C1 segment of cervical spinal cord (tissue), 14 donors: ENCODE results near the gene EEF2K.
"Not testable (repeated sequence)": the region's sequence is repeated elsewhere in the genome, so short reads cannot be mapped to it uniquely, and the experiment has no call there.

ENCODE experiments used
- DNase-seq, 14 donors: peaks; one replicate each; lab custom pipeline; 2025; lab: John Stamatoyannopoulos, UW

The EEF2K gene

DNA sequence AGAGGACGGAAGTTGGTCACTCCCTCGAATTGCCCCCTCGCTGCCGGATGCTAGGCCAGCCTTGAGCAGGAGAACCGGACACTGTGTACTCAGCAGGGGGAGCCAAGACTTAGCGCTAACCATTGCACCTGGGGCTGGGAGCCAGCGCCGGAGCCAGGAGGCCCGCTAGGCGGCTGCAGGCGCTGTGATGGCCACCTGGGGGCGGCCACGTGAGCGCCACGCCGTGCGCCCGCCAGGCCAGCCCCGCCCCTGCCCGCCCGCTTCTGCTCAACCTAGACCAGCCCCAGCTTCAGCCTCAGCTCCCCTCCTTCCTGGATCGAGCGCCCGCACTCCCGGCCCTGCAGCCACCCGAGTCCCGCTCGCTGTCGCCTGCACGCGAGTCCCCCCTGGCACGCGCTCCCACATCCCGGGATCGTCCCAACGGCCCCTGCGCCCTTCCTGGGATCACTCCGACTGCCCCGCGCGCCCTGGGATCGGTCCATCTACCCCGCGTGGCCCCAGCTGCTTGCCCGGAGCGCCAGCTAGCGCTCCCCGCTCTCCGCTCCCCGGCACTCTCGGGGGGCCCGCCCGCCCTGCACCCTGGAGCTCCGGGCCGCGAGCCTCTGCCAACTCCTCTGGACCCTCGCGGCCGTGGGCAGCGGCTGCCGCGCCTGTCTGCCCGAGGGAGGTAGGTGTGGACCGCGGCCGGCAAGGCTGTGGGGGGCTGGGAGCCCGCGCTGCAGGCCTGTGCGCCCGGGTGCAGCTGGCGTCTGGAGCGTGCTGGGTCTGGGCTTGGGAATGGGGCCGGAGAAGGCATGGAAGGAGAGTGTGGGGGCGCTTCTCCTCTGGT, at the start of gene EEF2K:
TSS of gene EEF2K (plus strand) at position 266 of the 829 bp plus-strand sequence. CDS start 19,452 bp downstream, outside the sequence.
- DNase-seq = peak; percentile 40 to 83 (median 70)

DNA sequence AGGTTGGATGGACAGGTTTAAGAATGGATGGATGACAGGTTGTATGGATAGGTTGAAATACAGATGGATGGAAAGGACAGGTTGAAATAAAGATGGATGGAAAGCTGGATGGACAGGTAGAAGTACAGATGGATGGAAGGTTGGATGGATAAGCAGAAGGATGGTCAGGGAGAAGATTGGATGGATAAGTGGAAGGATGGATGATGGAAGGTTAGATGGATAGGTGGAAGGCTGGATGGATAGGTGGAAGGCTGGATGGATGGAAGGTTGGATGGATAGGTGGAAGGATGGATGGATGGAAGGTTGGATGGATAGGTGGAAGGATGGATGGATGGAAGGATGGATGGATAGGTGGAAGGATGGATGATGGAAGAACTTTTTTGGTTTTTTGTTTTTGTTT, 44.7 kb upstream of the EEF2K start:
- DNase-seq = no peak

DNA sequence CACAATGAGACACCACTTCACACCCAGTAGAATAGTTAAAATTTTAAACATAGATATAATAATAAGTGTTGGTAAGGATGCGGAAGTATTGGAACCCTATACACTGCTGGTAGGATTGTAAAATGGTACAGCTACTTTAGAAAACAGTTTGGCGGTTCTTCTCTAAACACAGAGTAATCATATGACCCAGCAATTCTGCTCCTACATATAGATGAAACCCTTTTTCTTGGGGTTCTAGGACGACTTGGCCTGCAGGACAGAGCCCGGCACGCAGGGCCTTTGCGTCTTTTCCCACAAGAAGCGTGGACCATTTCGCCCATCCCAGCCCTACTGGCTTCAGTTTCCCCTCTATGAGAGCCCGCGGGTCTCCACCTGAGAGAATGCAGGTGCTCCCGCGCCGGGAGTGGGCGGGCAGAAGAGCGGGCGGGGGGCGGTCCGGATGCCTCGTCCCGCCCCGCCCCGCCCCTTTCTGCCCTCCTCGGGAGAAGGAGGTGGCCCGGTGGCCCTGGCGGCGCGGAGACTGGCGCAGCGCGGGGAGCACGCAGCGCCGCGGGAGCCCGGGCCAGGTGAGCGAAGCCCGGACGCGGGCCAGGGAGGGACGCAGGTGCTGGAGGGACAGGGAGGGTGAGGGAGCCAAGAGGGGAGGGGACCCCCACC, 44.0 kb upstream of the EEF2K start, which contains the start of gene SDR42E2:
TSS of gene SDR42E2 (plus strand) at position 508 of the 657 bp plus-strand sequence. CDS start 3,077 bp downstream, outside the sequence.
- DNase-seq = no peak

DNA sequence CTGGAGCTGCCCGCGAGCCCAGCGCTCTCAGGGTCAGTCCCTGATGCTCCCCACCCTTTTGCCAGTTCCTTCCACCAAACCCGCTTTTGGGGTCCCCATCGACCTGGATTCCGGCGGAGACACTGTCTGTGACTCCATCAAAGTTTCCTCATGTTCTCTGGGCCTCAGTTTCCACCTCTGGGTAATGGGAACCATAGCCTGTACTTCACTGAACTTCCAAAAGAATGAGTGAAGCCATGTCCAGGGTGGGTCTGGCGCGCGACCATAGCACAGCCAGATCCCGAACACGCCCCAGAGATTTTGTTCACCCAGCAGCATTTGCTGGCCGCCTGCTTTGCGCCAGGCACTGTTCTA, 43.4 kb upstream of the EEF2K start:
- no peak for DNase-seq

DNA sequence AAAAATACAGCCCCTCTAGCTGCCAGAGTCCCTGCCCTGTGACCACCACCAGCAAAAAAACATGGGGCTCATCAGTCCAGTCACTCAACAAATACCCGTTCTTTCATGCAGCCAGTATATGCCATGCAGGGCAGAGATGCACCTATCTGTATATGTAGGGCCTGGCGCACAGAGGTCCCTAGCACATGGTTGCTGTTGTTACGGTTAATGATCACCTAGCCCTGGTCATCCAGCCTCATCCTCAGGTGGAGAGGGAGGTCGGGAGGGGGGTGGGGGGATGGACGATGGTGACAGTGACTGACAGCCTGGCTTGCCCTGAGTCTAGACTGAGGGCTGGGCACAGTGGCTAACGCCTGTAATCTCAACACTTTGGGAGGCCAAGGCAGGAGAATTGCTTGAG, 42.3 kb upstream of the EEF2K start:
- no peak for DNase-seq

DNA sequence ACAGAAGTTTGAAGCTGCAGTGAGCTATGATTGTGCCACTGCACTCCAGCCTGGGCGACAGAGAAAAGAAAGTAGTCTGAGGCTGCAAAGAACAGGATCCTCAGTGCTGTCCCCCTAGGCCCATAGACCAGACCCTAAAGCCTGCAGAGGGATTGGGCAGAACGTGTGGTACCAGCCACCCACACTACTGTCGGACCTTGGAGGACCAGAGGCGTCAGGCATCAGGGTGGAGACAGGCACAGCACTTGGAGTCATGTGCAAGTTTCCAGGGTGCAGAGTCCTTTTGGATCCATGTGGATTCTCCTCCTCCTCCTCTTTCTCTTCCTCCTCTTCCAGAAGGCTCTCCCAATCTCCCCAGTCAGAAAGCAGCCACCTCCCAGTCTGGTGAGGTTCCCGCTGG, 41.6 kb upstream of the EEF2K start:
- DNase-seq = no peak

DNA sequence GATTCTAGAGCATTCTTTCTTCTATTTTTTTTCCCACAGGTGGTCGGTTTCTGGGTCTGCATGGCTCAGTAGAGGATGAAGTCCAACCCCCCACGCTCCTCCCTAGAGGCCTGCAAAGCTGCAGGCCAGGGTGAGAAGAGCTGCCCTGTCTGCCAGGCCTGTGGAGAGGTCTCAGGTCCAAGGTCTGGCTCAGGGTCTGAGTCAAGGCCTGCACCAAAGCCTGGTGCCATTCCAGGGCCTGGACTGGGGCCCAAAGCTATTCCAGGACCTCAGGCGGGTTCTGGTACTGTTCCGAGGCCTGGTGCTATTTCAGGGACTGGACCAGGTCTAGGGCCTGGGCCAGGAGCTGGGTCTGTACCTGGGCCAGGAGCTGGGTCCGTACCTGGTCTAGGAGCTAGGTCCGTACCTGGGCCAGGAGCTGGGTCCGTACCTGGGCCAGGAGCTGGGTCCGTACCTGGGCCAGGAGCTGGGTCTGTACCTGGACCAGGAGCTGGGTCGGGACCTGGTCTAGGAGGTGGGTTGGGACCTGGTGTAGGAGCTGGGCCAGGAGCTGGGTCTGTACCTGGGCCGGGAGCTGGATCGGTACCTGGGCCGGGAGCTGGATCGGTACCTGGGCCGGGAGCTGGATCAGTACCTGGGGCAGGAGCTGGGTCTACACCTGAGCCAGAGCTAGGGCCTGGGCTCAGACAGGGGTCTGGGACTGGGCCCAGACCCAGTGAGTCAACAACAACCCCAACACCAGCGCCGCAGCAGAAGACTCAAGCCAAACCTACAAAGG, 40.4 kb upstream of the EEF2K start:
- no peak for DNase-seq

DNA sequence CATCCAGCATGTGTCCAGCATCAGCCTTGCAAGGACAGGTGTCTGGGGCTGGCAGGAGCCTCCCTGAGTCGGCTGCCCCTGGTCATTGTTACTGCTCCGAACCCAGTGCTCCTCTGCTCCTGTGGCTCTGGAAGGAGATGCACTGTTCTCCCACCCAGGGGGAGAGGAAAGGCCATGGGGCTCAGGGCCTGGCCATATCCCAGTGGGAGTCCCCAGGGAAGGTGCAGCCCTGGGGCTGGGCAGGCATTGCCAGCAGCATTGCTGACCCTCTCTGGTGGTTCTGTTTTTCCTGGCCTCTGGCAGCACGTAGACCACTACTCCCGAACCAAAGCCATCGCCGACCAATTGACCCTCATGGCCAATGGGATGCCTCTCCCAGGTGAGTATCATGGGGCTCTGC, 34.1 kb upstream of the EEF2K start:
- no peak for DNase-seq

DNA sequence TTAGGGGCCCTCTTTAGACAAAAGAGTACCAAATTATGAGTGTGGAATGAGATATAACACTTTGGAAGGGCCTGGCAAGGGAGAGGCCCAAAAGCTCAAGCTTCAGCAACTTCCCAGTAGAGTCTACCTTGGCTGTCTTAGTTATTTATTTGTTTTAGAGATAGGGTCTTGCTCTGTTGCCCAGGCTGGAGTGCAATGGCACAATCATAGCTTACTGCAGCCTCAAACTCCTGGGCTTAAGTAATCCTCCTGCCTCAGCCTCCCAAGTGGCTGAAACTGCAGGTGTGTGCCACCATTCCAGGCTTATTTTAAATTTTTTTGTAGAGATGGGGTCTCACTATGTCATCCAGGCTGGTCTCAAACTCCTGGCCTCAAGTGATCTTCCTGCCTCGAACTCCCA, 33.4 kb upstream of the EEF2K start:
- DNase-seq = not testable (repeated sequence)

DNA sequence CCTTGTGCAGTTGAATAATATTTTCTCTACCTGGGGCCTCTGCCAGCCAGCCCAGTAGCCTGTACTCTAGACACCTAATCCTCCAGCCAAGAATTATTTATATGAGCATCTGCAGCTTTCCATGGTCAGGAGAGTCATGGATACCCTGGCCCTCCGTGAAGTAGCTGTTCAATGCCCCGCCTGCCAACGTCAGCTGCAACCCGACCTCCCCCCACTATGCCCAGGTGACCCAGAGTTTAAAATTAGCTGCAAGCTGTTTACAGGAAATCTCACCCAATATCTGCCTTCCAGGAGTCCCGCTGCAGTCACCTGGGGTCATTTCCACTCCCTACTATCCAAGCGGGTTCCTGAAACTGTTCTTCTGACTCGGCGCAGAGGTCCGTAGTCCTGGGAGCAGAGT, 31.4 kb upstream of the EEF2K start:
- DNase-seq = no peak

DNA sequence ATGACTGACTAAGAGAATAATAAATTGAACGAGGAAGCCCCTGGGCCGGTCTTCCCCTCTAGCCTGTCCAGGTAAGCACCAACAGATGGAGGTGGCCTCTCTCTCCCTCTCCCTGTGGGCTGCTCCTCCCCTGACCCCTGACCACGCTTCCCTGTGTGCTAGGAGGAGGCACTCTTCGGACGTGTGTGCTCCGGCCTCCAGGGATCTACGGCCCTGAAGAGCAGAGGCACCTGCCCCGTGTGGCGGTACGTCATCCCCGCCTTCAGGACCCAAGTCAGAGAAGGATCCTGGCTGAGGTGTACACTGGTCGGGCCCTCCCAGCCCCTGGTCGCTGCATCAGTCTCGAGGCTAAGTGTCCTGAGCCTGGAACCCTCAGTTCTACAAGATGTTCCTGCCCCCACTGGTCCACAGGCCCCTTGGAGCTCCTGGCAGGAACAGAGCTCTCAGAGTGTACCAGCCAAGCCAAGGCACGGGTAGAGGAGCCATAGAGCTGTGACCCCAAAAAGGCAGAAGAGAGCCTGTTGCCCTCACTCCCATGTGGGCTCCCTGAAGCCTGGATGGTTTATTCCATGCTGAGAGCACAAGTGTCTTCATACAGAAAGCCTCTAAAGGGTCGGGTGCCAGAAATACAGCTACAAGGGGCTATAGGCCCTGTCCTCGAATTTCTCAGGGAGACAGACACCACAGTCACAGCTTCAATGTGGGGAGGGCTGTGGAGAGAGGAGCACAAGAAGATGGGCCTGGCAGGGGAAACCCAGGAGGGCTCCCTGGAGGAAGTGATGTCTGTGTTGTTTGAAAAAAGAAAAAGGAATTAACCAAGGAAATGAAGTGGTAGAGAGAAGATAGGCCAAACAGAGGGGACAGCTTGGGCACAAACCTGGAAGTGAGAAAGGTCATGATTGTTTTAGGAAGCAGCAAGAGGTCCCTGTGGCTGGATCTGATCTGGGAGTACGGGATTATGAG, 27.8 kb upstream of the EEF2K start:
- no peak for DNase-seq

DNA sequence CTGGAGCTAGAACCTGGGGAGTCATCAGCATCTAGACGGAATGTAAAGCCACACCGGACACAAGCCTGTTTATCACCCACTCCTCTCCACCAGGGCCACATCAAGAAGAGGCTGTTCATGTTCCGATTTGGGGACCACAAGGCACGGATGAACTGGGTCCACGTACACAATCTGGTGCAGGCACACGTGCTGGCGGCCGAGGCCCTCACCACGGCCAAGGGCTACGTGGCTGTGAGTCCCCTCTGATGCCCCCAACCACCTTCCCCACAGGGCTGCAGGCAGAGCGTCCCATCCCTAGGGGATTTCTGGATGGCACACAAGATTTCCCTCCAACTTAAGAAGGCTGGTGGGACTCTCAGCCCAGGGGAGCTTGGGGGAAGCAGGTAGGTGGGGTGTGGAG, 24.7 kb upstream of the EEF2K start:
- no peak for DNase-seq

DNA sequence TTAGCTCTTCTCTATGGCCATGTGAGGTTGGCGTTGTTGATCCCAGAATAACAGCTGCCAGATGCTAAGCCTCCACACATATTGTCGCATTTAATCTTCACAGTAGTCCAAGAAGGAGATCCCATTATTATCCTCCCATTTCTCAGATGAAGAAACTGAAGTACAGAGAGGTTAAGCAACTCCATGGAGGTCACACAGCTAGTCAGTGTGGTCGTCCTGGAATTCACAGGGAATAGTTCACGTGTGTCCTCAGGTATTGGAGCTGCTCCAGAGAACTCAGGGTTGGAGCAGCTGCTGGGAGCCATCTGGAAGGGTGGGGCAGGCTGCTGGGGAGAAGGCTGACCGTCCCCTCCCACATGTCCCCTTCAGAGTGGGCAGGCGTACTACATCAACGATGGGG, 24.2 kb upstream of the EEF2K start:
- DNase-seq = no peak

DNA sequence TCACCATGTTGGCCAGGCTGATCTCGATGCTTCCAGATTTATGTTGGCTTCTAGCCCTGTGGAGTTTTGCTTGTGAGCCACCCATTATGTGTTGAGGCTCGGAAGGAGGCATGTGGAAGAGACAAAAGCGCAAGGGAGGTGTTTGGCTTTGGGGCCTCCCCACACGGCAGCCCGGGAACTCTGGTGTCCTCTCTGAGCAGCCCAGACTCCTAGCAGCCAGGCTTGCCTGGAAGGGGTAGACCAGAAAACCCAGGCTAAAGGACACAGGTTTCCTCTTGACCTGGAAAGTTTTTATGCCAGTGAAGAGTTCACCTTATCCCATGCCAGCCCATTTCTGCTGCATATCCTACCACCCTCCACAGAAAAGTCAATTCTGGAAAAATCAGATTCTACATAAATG, 22.7 kb upstream of the EEF2K start:
- no peak for DNase-seq

DNA sequence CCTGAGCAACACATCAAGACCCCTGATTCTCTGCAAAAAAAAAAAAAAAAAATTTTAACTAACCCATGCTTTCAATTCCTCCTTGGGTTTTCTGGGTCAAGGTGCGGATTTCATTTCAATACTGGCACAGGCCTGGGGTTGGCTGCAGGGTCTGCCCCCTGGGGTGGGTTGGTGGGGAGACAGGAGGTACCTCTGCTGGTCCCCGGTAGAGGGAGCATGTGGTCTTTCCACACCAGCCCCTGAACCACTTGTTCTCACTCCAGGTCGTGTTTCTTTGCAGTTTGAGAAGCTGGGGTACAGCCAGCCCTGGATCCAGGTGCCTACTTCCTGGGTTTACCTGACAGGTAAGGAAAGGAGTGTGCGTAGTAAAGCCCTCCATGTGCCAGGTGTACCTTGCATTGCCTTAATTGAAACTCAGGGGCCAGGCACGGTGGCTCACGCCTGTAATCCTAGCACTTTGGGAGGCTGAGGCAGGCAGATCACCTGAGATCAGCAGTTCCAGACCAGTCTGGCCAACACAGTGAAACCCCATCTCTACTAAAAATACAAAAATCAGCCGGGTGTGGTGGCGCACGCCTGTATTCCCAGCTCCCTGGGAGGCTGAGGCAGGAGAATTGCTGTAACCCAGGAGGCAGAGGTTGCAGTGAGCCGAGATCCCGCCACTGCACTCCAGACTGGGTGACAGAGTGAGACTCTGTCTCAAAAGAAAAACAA, 22.0 kb upstream of the EEF2K start:
- no peak for DNase-seq

DNA sequence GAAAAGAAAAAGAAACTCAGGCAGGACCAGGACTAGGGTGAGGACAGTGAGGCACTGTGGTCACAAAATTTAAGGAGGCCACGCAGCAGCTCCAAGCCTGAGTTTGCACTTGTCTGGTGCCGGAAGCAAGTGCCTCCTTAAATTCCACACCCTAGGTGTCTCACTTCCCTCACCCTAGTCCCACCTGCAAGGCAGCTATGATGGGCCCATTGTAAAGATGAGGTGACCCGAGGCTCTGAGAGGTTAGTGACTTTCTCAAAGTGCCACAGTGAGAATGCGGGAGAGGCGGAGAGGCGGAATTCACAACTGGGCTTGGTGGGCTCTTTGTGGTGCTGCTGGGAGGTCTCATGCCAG, 21.5 kb upstream of the EEF2K start:
- DNase-seq = no peak

DNA sequence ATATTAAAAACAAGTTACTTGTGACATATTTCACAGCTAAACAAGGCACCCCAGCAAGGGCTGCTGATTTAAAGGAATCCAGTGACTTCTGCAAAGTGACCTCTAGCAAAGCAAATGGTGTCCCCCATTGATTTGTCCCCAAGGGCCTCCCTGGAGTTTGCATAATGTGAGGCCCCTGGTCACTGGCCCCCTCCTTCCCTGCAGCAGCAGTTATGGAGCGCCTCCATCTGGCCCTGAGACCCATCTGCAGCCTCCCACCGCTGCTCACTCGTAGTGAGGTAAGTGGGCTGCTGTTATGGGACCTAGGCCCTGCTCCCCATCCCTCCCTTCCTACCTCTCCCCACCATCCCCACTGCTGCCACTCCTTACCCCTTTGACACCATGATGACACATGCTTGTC, 19.6 kb upstream of the EEF2K start:
- no peak for DNase-seq

DNA sequence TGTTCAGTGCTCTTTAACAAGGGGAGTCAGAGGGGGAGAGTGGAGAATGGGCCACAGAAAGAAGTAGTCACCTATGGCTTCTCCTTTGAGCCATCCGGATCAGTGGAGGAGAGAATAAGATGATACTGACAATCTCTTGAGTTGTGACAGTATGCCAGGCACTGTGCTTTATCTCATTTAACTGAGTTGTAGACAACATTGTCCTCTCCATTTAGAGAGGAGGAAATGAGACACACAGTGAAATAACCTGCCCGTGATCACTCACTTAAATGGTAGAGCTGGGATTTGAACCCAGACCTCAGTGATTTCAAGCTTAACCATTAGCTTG, 17.8 kb upstream of the EEF2K start:
- no peak for DNase-seq

DNA sequence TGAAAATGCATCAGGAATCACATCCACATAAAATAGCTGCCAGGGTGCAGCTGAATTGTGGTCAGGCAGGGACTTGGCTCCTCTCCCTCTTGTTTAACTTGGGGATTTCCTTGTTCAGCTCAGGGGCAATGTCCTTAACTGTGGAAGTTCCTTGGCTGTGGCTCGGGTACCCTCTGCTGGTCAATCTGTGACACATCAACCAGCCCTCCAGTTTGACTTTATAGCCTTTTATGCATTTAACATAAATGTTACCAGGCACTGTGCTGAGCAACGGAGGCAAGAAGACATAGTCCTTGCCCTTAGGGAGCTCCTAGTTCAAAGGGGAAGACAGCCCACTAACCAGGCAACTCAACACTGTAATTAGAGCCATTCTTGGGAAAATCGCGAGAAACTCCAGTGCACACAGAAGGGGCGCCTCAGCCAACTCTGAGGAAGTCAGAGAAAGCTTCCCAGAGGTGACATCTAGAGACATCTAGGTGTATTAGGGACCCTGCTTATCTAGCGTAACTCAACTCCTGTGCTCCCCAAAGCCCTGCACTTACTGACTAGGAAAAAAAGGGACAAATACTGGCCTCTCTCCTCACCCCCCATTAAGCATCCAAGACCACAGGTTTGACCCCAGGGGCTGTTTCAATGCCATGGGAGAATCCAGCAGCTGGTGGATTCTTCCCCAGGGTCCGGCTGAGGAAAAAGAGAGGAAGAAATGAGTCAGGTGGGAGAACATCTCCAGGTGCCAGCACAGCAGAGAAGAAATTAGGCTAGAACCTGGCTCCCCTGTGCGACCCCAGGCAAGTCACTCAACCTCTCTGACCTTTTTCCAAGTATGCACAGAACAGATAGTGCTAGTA, 17.3 kb upstream of the EEF2K start:
- DNase-seq = peak in 11 of 14 donors; percentile 6 to 45 (median 23)
